Testis (tissue), 2 donors: ENCODE data around the gene OR7D4.

Experiments
- CTCF ChIP-seq, 3 experiments: fragments of 450-650 bp in 2 of 3; fragments of 200-600 bp in 1 of 3; sonication (generic) in 1 of 3; IDR thresholded peaks; one replicate each; pipeline ENCODE4 v1.5.1; 2016 to 2019; ENCODE audit warnings: antibody characterized with exemption in 3 of 3, mild to moderate bottlenecking in 2 of 3, moderate library complexity in 1 of 3
- POLR2A ChIP-seq: fragments of 450-650 bp; IDR thresholded peaks from one replicate; pipeline ENCODE4 v1.6.1; 2017; ENCODE audit warnings: antibody characterized with exemption, mild to moderate bottlenecking, moderate library complexity

GRCh38 chr19:9219489-9219888, at the start of gene OR7D4:
- TF ChIP-seq CTCF (IDR thresholded peaks at IDR 0.05) (no peak), POLR2A (no peak)
